T-helper 9 cell (primary cell): Measurements from ENCODE around the gene STK32C.
"Not testable (repeated sequence)": the region's sequence is repeated elsewhere in the genome, so short reads cannot be mapped to it uniquely, and the experiment has no call there.

Source experiments
- DNase-seq: peaks from one replicate; pipeline ENCODE4 v3.0.0-alpha.2; 2020

Gene STK32C

GRCh38 chr10:132337854-132338253 is 30.1 kb upstream of the STK32C start:
- not testable (repeated sequence) for DNase-seq

- DNase-seq, result no peak
Observed at GRCh38 chr10:132336919-132337407, 29.2 kb upstream of the STK32C start.

- DNase-seq, result no peak
Observed at GRCh38 chr10:132336064-132336746, 28.5 kb upstream of the STK32C start.

- DNase-seq, result no peak
Observed at GRCh38 chr10:132335189-132336063, 27.7 kb upstream of the STK32C start.

GRCh38 chr10:132334631-132335188 is 27.0 kb upstream of the STK32C start:
- DNase-seq, result no peak

- no peak for DNase-seq
Observed at GRCh38 chr10:132333386-132333785, 25.6 kb upstream of the STK32C start.

GRCh38 chr10:132332433-132332754 is 24.6 kb upstream of the STK32C start:
- no peak for DNase-seq

GRCh38 chr10:132331601-132332432 is 24.1 kb upstream of the STK32C start, which contains the start of gene LRRC27:
TSS of gene LRRC27 (plus strand) at chr10:132332193. CDS start at chr10:132333525, 1,332 bp downstream.
- DNase-seq, result peak; percentile 100

GRCh38 chr10:132330486-132330833 is 22.7 kb upstream of the STK32C start:
- DNase-seq, result no peak

GRCh38 chr10:132329565-132330485 is 22.1 kb upstream of the STK32C start:
- no peak for DNase-seq

- DNase-seq, result no peak
Observed at GRCh38 chr10:132328738-132329137, 21.0 kb upstream of the STK32C start.

- DNase-seq, result no peak
Observed at GRCh38 chr10:132328106-132328505, 20.4 kb upstream of the STK32C start.

GRCh38 chr10:132326925-132327324 is 19.2 kb upstream of the STK32C start:
- DNase-seq, result no peak

- DNase-seq, result no peak
Observed at GRCh38 chr10:132326344-132326889, 18.7 kb upstream of the STK32C start.

- no peak for DNase-seq
Observed at GRCh38 chr10:132324186-132324585, 16.4 kb upstream of the STK32C start.

- DNase-seq, result no peak
Observed at GRCh38 chr10:132322586-132323048, 14.9 kb upstream of the STK32C start.

GRCh38 chr10:132321726-132322125 is 14.0 kb upstream of the STK32C start:
- DNase-seq, result no peak

GRCh38 chr10:132320654-132321469 is 13.1 kb upstream of the STK32C start:
- no peak for DNase-seq

- no peak for DNase-seq
Observed at GRCh38 chr10:132319853-132320653, 12.3 kb upstream of the STK32C start.
